Ascending aorta (tissue), 2 donors: ENCODE data around the gene INAFM2. TPM values are rescaled to one million over a fixed set of nuclear protein-coding genes. Genes with fewer than 3 reads are reported as not detected.

Source experiments
- DNase-seq, 2 donors: peaks; one replicate each; pipeline ENCODE4 v3.0.0-alpha.2; 2019; ENCODE audit warnings: low spot score in 2 of 2
- H3K27ac ChIP-seq, 2 donors: fragments of 200-600 bp; sonication (generic); one replicate each; pipeline ENCODE4 v1.5.1; 2016 to 2017; ENCODE audit warnings: mild to moderate bottlenecking in 1 of 2
- H3K27me3 ChIP-seq: fragments of 200-600 bp; sonication (generic); one replicate; pipeline ENCODE4 v1.5.1; 2017
- H3K36me3 ChIP-seq, 2 donors: fragments of 200-600 bp; sonication (generic); one replicate each; pipeline ENCODE4 v1.5.1; 2016
- H3K4me1 ChIP-seq, 2 donors: fragments of 200-600 bp; sonication (generic); one replicate each; pipeline ENCODE4 v1.5.1; 2016 to 2017; ENCODE audit warnings: mild to moderate bottlenecking in 1 of 2
- H3K4me3 ChIP-seq, 2 donors: fragments of 200-600 bp; sonication (generic); one replicate each; pipeline ENCODE4 v1.5.1; 2016 to 2017; ENCODE audit warnings: mild to moderate bottlenecking in 1 of 2
- H3K9me3 ChIP-seq, 2 donors: fragments of 200-600 bp; sonication (generic); one replicate each; pipeline ENCODE4 v1.5.1; 2016
- CTCF ChIP-seq, 3 experiments: fragments of 200-600 bp in 2 of 3; fragments of 450-650 bp in 1 of 3; sonication (generic) in 2 of 3; IDR thresholded peaks; one replicate each; pipeline ENCODE4 v1.5.1; 2016 to 2019; ENCODE audit warnings: antibody characterized with exemption in 3 of 3, mild to moderate bottlenecking in 1 of 3, moderate library complexity in 1 of 3
- intact Hi-C: fragments of 100-400 bp; cut with DNase I; formaldehyde crosslinking; loops from one replicate; pipeline ENCODE4 v1.15.1; 2023
- total RNA-seq: library from RNA; depleted of rRNA; stranded (reverse); fragments of >200 nt; gene quantifications from one replicate; pipeline ENCODE4 v1.1.0, GENCODE V29; 2016

INAFM2 gene
- total RNA-seq, 1 donor from 2014 or later: 69.8 TPM

- Histone ChIP-seq H3K27ac (peak overlapping the region; percentile 98 to 99), H3K4me1 (peaks cover 43 to 86% of the 10 kb centered on the region in 2 donors), H3K4me3 (no peak overlapping the region), H3K36me3 (peaks cover 4 to 7% of the 10 kb centered on the region in 2 donors), H3K9me3 (no peaks in the 10 kb centered on the region), H3K27me3 (no peaks in the 10 kb centered on the region)
- no peak for DNase-seq
- intact Hi-C loops: no loop called here
- TF ChIP-seq CTCF (IDR thresholded peaks at IDR 0.05): no peak
Observed at GRCh38 chr15:40331637-40332036, 8.1 kb downstream of the INAFM2 start.

- Histone ChIP-seq H3K36me3 (peaks cover 4 to 7% of the 10 kb centered on the region in 2 donors), H3K4me3 (no peak overlapping the region), H3K4me1 (peaks cover 41 to 86% of the 10 kb centered on the region in 2 donors), H3K27ac (peak overlapping the region; percentile 98 to 99), H3K9me3 (no peaks in the 10 kb centered on the region), H3K27me3 (no peaks in the 10 kb centered on the region)
- DNase-seq: no peak
- intact Hi-C loops: no loop called here
- TF ChIP-seq CTCF (IDR thresholded peaks at IDR 0.05): no peak
Observed at GRCh38 chr15:40332113-40332781, 8.8 kb downstream of the INAFM2 start.

- Histone ChIP-seq H3K36me3 (peaks cover 4 to 7% of the 10 kb centered on the region in 2 donors), H3K4me3 (peak overlapping the region in 1 of 2 donors; percentile 4), H3K4me1 (peaks cover 44 to 89% of the 10 kb centered on the region in 2 donors), H3K9me3 (no peaks in the 10 kb centered on the region), H3K27ac (peak overlapping the region; percentile 98 to 99), H3K27me3 (no peaks in the 10 kb centered on the region)
- peak; percentile 68 to 89 for DNase-seq
- intact Hi-C loops: no loop called here
- peak in 1 of 3 experiments; percentile 3 for TF ChIP-seq CTCF (IDR thresholded peaks at IDR 0.05)
Observed at GRCh38 chr15:40333922-40334492, 10.5 kb downstream of the INAFM2 start.

GRCh38 chr15:40334541-40334940 lies 11.0 kb downstream of the INAFM2 start:
- H3K27ac ChIP-seq: peak overlapping the region; percentile 98 to 99
- no peak for DNase-seq
- intact Hi-C loops: no loop called here
- H3K36me3 ChIP-seq: peaks cover 4 to 7% of the 10 kb centered on the region in 2 donors
- H3K4me3 ChIP-seq: no peak overlapping the region
- no peaks in the 10 kb centered on the region for H3K9me3 ChIP-seq
- peaks cover 44 to 89% of the 10 kb centered on the region in 2 donors for H3K4me1 ChIP-seq
- no peak for TF ChIP-seq CTCF (IDR thresholded peaks at IDR 0.05)
- H3K27me3 ChIP-seq: no peaks in the 10 kb centered on the region

- Histone ChIP-seq H3K27ac (peak overlapping the region; percentile 98 to 99), H3K4me3 (no peak overlapping the region), H3K27me3 (no peaks in the 10 kb centered on the region), H3K36me3 (peaks cover 4 to 7% of the 10 kb centered on the region in 2 donors), H3K4me1 (peaks cover 48 to 88% of the 10 kb centered on the region in 2 donors), H3K9me3 (no peaks in the 10 kb centered on the region)
- no peak for DNase-seq
- intact Hi-C loops: loop anchor here (5.0 kb wide), 1 partner anchor 233 kb away; no protein-coding TSS in a partner anchor
- no peak for TF ChIP-seq CTCF (IDR thresholded peaks at IDR 0.05)
Observed at GRCh38 chr15:40334941-40335795, 11.7 kb downstream of the INAFM2 start.
